K562 (cell line): ENCODE data around the gene BCAS4. TPM values are rescaled to one million over a fixed set of nuclear protein-coding genes. Genes with fewer than 3 reads are reported as not detected.

Experiments used
- C11orf30 ChIP-seq: fragments of 450-650 bp; IDR thresholded peaks from 2 replicates; pipeline ENCODE4 v1.6.1; 2016; ENCODE audit warnings: low read depth, mild to moderate bottlenecking
- FOXM1 ChIP-seq, 2 experiments: fragments of 450-650 bp in 1 of 2; sonication (generic) in 1 of 2; formaldehyde crosslinking in 1 of 2; IDR thresholded peaks; 2 replicates each; pipeline versions ENCODE4 v1.6.1 to v1.9.0; 2017 to 2022; ENCODE audit warnings: low read depth in 2 of 2, mild to moderate bottlenecking in 2 of 2, missing genetic modification reagents in 1 of 2, moderate library complexity in 1 of 2
- LARP7 ChIP-seq: fragments of 450-650 bp; IDR thresholded peaks from 2 replicates; pipeline ENCODE4 v1.6.1; 2016
- MAFG ChIP-seq: fragments of 450-650 bp; conservative IDR thresholded peaks from 2 replicates; pipeline ENCODE4 v1.6.1; 2016; ENCODE audit warnings: missing genetic modification characterization, missing compliant biosample characterization
- MTA2 ChIP-seq: fragments of 450-650 bp; IDR thresholded peaks from 2 replicates; pipeline ENCODE4 v1.6.1; 2016; ENCODE audit warnings: low read depth
- NFE2 ChIP-seq: IDR thresholded peaks from 2 replicates; pipeline ENCODE4 v1.6.1; 2014; ENCODE audit warnings: antibody characterized with exemption, low read depth
- RCOR1 ChIP-seq, 2 experiments: IDR thresholded peaks; 2 replicates each; pipeline ENCODE4 v1.6.1; 2012; ENCODE audit warnings: low read depth in 2 of 2, low read length in 2 of 2, borderline replicate concordance in 1 of 2, improper control_type of control experiment in 1 of 2
- SAP30 ChIP-seq: fragments of 200-600 bp; sonication (generic); IDR thresholded peaks from 2 replicates; pipeline ENCODE4 v1.6.1; 2012; ENCODE audit warnings: borderline replicate concordance, low read depth, mild to moderate bottlenecking, moderate library complexity, low read length, control low read depth, inconsistent platforms; ENCODE audit not compliant: insufficient read depth, poor library complexity, severe bottlenecking
- SMARCA4 ChIP-seq: fragments of 450-650 bp; IDR thresholded peaks from 2 replicates; pipeline ENCODE4 v1.6.1; 2016
- TFAP4 ChIP-seq: sonication (generic); formaldehyde crosslinking; IDR thresholded peaks from 2 replicates; pipeline ENCODE4 v1.8.0; 2022; ENCODE audit warnings: missing genetic modification reagents, mild to moderate bottlenecking, moderate library complexity, borderline replicate concordance
- ZBED1 ChIP-seq: IDR thresholded peaks from 2 replicates; pipeline ENCODE4 v1.6.1; 2014
- ZBTB2 ChIP-seq: fragments of 450-650 bp; IDR thresholded peaks from 2 replicates; pipeline ENCODE4 v1.6.1; 2016; ENCODE audit warnings: antibody characterized with exemption
- ZC3H4 ChIP-seq: sonication (generic); formaldehyde crosslinking; IDR thresholded peaks from 2 replicates; pipeline ENCODE4 v1.9.0; 2021; ENCODE audit warnings: missing genetic modification reagents, borderline replicate concordance
- ZNF143 ChIP-seq: sonication (generic); formaldehyde crosslinking; IDR thresholded peaks from 2 replicates; pipeline ENCODE4 v1.9.0; 2022; ENCODE audit warnings: mild to moderate bottlenecking, missing genetic modification reagents
- ZNF586 ChIP-seq: fragments of 450-650 bp; formaldehyde crosslinking; conservative IDR thresholded peaks from 2 replicates; pipeline ENCODE4 v1.4.0; 2020; ENCODE audit warnings: mild to moderate bottlenecking, moderate library complexity
- ZNF717 ChIP-seq: fragments of 250-450 bp; sonication (Bioruptor Pico); IDR thresholded peaks from 2 replicates; pipeline ENCODE4 v1.5.0; 2021
- polyA plus RNA-seq, 8 experiments: library from polyadenylated mRNA; depleted of rRNA in 4 of 8; stranded (reverse) in 5 of 8; unstranded in 3 of 8; fragments of >200 nt; fragmentation: Nextera tagmentation in 2 of 8; fragmentation: Illumina TruSeq in 1 of 8; extraction: Ambion mirVana in 2 of 8; extraction: Trizol in 1 of 8; gene quantifications; 2 replicates each; pipeline versions ENCODE4 v1.2.1 to v1.2.3, GENCODE V29; 2011 to 2014; ENCODE audit warnings: inconsistent platforms in 1 of 8, missing spikeins in 1 of 8
- total RNA-seq, 7 experiments: library from RNA; depleted of rRNA in 6 of 7; stranded (reverse); fragments of >200 nt in 6 of 7; fragmentation: Illumina TruSeq in 2 of 7; extraction: Trizol in 2 of 7; gene quantifications; 2 replicates each; pipeline versions ENCODE4 v1.2.1 to v1.2.3, GENCODE V29; 2011 to 2021; ENCODE audit warnings: low replicate concordance in 1 of 7
- TF ChIP-seq, protein P1 (sequence below): fragments of 450-650 bp; IDR thresholded peaks from 2 replicates; pipeline ENCODE4 v1.6.1; 2017; ENCODE audit warnings: antibody characterized with exemption, mild to moderate bottlenecking
- TF ChIP-seq, protein P2 (sequence below): sonication (generic); formaldehyde crosslinking; IDR thresholded peaks from 2 replicates; pipeline ENCODE4 v1.9.0; 2022; ENCODE audit warnings: mild to moderate bottlenecking, missing genetic modification reagents

Gene BCAS4
- total and polyA plus RNA-seq, 9 of the 15 experiments (the other 6 are each of a cell fraction or from before 2014, with no cell fraction given): 0.15 to 2.3 (median 0.47) TPM

DNA sequence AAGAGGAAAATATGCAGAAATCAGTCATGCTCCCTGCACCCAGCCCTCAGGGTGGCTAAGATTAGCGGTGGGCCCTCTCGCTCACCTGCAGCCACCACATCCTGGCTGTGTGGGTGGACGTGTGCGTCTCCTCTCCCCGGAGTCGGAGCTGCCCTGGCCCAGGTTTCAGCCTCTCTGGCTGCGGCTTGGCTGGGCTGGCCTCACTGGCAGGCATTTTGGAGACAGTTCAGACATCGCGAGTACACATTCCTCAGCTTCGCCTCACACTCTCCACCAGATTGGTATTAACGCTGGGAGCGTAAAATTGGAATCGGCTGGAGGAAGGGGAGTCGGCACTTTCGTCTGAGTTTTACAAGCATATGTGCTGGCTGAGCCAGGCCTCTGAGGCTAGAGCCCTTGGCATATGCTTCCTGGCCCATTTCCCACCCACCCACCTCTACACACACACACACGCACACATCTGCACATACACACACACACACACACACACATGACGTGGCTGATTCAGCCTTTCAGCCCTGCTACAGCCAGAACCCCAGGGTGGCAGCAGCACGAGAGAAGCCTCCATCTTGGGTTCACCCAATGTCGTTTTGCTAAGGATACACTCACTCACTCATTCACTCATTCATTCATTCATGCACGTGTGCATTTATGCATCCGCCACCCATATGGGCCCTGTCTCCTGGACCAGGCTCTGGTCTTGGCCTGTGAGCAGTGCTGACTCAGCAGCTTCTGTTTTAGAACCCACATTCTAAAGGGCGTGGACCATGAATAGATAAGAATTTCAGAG lies 42.9 kb downstream of the BCAS4 start (continued):
- TF ChIP-seq, protein P1, sequence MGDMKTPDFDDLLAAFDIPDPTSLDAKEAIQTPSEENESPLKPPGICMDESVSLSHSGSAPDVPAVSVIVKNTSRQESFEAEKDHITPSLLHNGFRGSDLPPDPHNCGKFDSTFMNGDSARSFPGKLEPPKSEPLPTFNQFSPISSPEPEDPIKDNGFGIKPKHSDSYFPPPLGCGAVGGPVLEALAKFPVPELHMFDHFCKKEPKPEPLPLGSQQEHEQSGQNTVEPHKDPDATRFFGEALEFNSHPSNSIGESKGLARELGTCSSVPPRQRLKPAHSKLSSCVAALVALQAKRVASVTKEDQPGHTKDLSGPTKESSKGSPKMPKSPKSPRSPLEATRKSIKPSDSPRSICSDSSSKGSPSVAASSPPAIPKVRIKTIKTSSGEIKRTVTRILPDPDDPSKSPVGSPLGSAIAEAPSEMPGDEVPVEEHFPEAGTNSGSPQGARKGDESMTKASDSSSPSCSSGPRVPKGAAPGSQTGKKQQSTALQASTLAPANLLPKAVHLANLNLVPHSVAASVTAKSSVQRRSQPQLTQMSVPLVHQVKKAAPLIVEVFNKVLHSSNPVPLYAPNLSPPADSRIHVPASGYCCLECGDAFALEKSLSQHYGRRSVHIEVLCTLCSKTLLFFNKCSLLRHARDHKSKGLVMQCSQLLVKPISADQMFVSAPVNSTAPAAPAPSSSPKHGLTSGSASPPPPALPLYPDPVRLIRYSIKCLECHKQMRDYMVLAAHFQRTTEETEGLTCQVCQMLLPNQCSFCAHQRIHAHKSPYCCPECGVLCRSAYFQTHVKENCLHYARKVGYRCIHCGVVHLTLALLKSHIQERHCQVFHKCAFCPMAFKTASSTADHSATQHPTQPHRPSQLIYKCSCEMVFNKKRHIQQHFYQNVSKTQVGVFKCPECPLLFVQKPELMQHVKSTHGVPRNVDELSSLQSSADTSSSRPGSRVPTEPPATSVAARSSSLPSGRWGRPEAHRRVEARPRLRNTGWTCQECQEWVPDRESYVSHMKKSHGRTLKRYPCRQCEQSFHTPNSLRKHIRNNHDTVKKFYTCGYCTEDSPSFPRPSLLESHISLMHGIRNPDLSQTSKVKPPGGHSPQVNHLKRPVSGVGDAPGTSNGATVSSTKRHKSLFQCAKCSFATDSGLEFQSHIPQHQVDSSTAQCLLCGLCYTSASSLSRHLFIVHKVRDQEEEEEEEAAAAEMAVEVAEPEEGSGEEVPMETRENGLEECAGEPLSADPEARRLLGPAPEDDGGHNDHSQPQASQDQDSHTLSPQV: 0 out of 2 replicates have a peak, but pooled peaks have one; percentile 39
- TF ChIP-seq FOXM1 (IDR thresholded peaks at IDR 0.05; ENCODE audit: low read depth) (no peak), FOXM1 (CRISPR knock-in tag; IDR thresholded peaks at IDR 0.05; ENCODE audit: low read depth) (no peak), C11orf30 (peak; percentile 100), LARP7 (no peak), ZBTB2 (no peak), RCOR1 (IDR thresholded peaks at IDR 0.05; ENCODE audit: borderline replicate concordance in 1 of 2, low read depth in 2 of 2, low read length in 2 of 2) (peak in 1 of 2 experiments; percentile 31; a peak in 1 of 4 replicates), SAP30 (no peak), ZNF143 (CRISPR knock-in tag) (no peak), NFE2 (peak; percentile 93), MAFG (tag) (peak; percentile 99), MTA2 (no peak), TFAP4 (CRISPR knock-in tag) (0 out of 2 replicates have a peak, but pooled peaks have one; percentile 27), ZNF717 (CRISPR knock-in tag) (no peak), ZBED1 (no peak), SMARCA4 (peak; percentile 14; the same call in 1 of the 2 replicates), ZC3H4 (CRISPR knock-in tag) (no peak), ZNF586 (CRISPR knock-in tag) (no peak)
- TF ChIP-seq, protein P2, sequence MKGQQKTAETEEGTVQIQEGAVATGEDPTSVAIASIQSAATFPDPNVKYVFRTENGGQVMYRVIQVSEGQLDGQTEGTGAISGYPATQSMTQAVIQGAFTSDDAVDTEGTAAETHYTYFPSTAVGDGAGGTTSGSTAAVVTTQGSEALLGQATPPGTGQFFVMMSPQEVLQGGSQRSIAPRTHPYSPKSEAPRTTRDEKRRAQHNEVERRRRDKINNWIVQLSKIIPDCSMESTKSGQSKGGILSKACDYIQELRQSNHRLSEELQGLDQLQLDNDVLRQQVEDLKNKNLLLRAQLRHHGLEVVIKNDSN (CRISPR knock-in tag): 0 out of 2 replicates have a peak, but pooled peaks have one; percentile 10
